ENCODE data around the gene IL26.

Gene IL26, protein sequence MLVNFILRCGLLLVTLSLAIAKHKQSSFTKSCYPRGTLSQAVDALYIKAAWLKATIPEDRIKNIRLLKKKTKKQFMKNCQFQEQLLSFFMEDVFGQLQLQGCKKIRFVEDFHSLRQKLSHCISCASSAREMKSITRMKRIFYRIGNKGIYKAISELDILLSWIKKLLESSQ

DNA sequence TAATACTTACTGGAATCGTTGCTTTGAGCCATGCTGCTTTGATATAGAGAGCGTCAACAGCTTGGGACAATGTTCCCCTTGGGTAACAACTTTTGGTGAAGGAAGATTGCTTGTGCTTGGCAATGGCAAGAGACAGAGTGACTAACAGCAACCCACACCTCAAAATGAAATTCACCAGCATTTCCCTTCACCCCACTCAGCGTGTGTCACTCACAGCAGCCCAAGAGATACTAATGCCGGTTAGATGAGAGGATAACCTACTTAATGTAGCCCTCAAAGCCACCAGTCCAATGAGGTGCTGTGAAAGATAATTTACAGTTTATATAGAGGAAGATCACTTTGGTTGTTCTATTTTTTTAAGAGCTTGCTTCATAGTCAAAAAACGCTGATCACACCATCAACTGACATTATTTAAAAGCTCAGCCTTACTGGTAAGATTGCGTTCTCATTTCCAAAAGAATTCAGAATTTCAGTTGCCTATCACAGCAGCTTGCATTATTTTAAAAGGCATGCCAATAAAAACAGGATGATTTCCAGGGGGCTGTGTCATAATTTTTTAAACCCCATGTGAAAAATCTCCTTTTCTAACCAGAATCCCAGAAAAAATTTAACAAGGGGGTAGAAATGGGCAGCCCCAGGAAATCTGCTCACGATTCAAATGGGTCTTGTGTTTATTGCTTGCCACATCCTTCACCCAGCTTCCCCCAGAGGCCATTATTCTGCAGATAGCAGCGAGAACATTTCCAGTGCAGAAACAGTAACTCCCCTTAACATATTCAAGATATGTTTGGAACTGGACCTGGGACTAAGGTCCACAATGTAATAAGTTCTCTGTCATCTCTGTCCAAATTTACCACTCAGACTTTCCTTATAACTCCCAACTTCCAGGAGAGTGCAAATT lies at the start of gene IL26:
IL26 (minus strand) TSS at position 235 of the 901 bp plus-strand sequence; CDS start at position 181, 54 bp downstream.
- no peak for DNase-seq

DNA sequence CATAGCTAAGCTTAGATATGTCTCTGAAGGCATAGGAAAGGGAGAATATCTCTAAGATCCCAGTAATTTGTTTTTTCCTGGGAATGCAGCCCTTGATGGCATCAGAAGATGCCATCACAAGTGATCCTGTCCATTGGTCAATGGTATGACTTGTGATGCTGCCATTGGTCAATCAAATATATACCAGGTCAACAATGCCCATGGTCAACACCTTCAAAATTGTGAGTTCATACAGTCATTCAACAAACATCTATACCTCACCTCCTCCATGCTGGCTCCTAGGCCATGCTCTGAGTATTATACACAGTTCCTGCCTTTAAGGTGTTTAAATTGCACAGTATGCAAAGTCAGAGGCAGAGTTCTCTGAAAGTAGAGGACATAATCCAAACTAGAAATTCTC lies 47.1 kb upstream of the IL26 start:
- DNase-seq: no peak

DNA sequence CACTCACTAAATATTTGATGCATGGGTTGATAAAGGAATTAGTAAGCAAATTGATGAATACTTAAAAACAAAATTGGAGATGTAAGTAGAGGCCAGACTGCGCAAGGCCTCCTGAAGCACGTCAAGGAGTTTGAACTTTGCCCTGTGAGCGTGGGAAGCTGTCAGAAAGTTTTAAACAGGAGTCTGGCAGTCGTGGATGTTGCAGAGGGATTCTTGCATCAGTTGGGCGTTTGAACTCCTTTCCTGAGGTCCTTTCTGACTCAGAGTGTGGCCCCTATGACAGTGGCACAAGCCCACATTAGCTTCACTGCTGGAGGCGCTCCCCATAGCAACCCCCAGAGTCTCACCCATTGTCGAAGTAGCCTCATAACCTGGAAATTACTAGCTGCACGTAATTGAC lies 45.7 kb upstream of the IL26 start:
- no peak for DNase-seq

DNA sequence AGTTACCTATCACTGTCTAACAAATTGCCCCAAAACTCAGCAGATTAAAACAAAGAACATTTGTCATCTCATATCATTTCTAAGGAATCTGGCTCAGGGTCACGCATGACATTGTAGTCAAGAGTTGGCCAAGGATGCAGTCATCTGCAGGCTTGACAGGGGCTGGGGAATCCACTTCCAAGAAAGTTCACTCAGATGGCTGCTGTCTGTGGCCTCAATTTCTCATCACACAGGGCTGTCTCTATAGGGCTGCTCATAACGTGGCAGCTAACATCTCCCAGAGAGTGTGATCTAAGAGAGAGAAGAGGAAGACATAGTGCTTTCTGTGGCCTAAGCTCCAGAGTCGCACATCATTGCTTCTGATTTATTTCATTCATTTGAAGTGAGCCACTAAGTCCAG lies 44.7 kb upstream of the IL26 start:
- no peak for DNase-seq

DNA sequence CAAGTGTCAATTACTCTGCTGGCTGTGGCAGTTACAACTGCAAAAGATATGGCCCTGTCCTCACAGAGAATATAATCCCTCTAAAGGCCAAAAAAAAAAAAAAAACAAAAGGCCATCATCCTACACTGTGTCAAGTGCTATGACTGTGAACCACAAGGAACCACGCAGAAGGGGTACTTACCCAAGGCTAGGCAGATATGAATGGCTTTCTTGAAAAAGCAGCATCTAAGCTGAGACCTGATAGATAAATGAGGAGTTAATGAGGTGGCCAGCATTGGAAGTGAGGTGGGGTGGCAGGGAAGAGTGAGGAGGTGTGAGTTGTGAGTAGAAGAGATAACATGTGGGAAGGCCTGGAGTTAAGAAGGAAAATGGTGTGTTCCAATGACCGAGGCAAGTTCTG lies 44.2 kb upstream of the IL26 start:
- no peak for DNase-seq

DNA sequence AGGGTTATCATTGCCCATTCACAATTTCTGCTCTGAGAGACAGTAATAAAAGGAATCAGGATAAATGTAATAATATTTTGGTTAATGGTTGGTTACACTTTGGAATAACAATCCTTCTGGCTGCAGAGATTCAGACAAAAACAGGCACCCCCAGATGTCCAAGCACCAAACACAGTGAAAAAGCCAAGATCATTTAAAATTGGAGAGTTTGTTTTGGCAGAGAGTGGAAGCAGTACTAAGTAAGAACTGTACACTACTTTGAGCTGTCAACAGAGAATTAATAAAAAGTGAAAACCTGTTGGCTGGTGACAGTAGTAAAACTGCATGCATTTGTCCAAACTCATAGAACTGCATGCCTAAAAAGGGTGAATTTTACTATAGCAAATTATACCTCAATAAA lies 43.4 kb upstream of the IL26 start:
- no peak for DNase-seq

DNA sequence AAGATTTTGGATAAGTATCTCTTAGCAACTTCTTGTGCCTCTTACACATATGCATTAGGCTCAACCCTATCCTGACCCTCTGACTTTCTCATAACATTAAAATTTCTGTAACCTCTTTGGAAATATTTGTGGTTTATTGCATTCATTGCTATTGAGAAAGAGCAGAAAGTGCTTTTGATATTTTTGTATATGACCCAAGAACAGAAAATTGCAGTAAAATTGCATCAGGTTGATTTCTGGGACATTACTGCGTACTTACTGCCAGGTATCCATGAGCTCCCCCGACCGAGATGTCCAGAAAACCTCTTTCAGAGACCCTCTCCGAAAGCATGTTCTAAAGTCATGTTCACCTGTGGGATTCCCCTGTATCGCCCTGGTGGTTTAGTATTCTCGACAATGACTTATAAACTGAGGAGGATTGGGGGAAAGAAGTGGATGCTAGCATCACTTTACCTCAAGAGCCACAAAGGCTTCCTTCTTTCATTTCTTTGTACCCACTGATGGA lies 42.3 kb upstream of the IL26 start:
- no peak for DNase-seq

DNA sequence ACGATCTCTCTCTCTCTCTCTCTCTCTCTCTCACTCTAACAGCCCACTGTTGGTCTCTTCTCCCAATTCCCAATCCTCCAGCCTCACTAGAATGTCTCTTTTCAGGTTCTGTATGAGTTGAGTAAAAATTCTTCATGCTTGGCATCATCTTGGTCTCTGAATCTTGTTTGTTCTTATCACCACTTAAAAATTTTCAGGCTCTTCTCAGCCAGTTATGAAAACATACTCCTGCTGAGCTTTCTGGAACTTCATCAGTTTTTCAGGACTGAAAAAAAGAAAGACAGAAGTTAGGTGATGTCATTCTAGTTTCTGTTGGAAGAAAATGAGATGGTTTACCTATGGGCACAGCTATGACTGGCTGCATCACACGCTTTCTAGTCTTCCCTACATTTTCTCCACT lies 39.2 kb upstream of the IL26 start:
- DNase-seq: no peak

DNA sequence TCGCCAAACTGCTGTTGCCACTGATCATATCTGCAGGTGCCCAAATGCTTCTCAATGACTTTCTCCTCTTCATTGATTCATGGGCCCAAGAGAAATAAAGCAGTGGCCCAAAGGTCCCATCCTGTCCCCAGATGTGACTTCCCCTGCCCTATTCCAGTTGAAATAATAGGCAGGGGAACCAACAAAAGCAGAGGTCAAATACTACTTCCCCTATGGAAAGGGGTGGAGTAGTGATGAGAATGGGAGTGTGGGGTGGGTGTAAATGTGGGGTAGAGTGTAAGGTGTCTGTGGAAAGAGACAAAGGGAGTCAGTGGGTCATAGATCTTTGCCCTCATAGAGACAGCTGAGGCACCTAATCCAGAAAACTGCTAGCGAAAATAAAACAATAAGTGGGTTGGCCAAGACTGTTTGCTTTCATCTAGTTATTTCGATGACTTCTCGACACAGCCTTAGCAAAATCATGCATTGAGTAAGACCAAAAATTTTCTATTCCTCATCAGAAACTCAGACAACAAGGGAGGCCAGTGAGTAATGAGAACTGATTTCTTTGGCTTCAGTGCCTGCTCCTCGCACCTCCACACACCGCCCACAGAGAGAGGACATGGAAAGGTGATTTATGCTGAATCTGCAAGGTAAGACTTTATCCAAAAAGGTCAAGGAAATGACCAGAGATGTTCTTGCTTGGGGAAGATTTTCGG lies 38.7 kb upstream of the IL26 start:
- no peak for DNase-seq

DNA sequence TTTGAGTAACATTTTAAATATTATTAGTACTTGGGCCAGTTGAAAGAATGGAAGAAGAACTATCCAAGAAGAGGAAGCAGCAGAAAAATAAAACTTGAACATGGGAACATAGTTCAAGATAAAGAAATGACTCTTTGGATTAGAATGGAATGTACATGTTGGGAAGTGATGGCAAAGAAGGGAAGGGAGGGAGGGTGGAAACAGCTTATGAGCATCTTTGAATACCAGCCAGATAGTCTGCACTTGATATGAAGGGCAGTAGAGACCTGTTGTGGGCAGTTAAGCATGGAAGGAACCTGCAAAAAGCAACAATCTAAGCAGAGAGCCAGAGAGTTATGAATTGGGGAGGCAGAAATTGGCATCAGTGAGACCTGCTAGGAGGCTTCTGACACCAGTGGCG lies 37.8 kb upstream of the IL26 start:
- DNase-seq: no peak

DNA sequence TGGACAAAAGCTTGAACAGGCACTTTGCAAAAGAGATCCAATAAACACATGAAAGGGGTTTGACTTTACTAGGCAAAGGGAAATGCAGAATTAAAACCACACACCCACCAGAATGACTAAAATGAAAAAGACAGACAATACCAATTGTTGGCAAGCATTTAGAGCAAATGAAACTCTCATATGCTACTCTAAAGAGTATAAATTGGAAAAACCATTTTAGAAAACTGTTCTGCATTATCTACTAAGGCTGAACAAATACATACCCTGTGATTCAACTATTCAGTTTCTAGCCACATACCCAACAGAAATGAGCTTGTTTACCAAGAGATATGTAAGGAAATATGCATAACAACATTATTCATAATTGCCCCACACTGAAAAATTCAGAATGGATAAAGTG lies 36.3 kb upstream of the IL26 start:
- DNase-seq: no peak

DNA sequence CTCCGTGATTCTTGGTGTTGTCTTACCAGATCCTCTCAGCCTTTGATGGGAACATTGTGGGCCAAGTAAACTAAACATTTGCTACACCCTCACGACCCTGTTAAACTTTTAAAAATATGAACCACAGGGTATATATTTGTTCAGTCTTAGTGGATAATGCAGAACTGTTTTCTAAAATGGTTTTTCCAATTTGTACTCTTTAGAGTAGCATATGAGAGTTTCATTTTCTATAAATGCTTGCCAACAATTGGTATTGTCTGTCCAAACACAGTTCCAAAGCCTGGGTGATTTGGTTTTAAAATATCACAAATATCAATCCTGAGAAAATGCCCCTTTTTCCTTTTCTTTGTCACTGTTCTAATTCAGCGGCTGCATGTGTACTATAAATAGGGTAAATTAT lies 34.5 kb upstream of the IL26 start:
- DNase-seq: no peak

DNA sequence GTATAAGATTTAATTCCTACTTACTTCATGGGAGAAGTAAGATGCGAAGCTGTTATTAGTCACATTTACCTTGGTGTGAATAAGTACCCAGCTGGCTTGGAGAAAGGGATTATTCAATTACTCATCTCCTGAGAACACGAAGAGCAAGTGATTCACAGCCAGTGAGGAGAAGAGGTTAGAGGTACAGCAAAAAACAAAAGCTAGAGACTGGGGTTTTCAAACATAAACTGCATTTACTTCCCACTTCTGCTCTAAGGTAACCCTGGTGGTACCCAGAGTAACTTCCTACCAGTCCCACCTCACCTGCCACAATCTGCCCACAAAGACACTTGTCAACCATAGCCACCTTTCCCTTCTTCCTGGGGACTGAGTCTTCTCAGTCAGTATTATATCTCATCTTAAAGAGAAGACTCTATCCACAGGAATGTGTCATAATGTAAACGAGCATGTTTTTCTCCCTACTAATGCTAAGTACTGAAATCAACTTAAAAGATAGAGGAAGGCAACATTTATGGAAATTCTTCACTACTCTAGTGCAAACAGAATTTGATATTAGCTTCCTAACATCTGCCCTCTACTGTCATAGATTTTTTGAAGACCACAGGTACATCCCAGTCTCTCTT lies 33.8 kb upstream of the IL26 start:
- DNase-seq: no peak

DNA sequence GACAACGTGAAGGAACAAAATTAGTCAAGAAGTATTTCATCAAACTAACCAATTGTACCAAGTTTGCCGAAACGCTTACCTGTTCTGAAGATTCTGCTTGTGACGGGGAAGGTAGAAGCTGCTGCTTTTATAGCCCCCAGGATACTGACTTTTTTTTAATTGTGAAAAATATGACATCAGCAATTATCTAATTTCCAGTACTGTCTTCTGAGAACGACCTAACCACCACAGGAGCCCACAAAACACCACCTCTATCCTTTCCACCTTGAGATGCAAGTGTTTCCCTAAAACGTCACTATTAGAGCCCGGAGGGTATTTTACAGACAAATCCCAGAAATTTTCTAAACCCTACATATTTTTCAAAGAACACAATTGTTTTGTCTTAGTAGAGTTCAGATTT lies 27.9 kb upstream of the IL26 start, which contains the start of gene IL22:
IL22 (minus strand) TSS at position 101 of the 400 bp plus-strand sequence. CDS start 156 bp downstream, outside the sequence.
- DNase-seq: no peak

DNA sequence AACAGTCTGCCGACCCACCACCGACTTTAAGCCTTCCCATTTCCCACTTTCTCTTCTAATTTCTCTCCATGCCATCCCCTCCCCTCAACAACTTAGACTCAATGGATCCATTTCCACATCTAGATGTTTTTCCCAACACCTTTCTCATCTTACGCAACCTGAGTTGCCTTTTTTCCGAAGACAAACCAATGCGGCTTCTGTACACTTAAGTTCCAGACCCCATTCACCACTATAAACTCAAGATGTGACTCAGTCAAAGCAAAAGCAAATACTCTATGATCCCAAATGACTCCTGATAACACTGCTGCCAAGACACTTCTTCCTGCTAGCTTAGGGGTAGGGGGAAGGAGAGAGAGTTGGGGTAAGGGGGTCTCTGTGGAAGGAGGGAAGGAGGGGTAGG lies 26.5 kb upstream of the IL26 start:
- DNase-seq: no peak

DNA sequence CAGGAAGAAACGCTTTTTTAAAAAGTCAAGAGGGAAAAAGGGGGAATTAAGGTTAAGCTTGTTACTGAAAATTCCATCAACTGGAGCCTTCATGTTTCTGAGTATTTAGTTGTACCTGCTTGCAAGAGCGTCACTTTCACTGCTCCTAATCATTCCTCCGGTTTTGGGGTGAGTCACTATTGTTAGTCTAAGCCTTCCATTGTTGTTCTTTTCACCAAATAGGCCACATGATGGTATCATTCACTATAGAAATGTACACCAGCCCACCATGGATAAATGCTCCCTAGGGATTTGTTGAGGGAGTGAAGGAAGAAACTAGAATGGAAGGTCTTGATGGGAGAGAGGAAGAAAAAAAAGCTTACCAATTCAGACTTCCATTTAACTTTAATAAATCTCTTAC lies 24.8 kb upstream of the IL26 start:
- no peak for DNase-seq

DNA sequence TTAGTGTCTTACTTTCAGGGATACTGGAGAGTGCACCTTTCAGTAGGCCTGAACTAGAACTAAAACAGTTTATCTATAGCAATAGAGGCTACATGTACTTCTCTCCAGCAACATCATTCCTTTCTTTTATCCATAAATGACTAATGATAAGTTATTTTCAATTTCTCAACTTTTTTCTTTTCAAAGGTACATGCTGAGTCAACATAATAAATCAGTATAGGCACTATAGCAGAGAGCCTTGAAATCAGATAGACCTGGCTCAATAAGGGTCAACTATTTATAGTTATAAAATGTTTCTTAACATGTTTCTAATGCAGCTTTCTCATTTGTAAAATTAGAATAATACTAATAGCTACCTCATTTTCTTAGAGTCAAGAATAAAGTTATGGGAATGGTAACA lies 22.2 kb upstream of the IL26 start:
- no peak for DNase-seq

DNA sequence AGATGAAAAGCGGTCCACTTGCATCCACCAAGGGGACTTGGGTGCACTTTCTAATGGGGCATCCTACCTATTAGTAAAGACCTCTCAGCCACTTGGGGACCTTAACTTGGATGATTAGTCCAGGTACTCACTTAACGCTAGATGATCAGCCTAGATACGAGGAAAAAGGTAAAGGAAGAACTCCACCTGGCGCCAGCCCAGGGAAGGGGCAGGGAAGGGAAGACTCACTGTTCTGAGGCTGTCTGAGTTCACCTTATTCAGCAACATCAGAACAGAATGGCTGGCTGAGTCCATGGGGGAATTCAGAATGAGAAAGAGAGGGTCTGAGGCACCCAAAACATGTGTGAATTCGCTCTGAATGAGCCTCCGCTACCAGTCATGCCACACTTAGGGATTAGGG lies 20.7 kb upstream of the IL26 start:
- DNase-seq: no peak

DNA sequence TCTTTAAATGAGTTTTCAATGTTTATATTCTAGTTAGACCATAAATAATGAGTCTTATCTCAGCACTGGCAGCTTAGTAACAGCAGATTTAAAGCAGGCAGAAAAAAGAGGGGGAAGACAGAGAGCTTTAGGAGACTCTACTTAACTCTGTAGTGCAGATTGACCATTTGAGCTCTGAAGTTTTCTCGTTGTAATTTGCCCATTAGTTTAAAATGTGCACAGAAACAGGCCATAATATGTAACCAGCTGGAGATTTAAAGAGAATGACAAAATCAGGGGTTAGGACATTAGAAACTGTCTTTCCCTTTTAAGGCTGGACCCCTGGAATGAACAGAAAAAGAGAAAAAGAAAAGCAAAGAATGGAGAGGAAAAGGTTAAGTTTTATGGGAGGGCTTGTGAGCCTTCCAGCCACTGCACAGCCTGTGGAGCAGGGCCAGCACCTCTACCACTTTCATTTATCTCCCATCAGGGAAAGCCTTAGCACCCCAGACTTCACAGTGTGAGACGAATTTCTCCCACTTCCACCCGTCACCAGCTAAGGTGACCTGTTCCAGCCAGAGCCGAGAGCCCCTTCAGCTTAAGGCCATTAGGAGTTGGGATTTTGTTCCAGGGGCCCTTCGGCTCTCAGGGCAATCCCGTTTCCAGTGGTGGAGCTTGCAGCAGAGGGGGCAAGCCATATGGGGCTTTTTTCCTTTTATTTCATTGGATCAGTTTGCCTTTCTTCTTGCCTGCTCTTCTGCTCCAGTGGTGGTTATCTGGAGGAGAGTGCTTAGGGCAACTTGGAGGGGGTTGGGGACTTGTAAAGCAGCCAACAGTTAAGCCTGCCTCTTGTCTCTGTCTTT lies 19.8 kb upstream of the IL26 start:
- no peak for DNase-seq

DNA sequence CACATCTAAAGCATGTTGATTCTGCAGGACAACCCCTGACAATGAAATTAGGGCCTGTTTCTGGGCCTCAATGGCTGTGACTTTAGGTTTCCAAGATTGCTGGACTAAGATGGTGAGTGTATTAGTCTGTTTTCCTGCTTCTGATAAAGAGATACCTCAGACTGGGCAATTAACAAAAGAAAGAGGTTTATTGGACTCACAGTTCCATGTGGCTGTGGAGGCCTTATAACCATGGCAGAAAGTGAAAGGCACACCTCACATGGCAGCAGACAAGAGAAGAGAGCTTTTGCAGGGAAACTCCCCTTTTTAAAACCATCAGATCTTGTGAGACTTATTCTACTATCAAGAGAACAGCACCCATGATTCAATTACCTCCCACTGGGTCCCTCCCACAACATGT lies 17.2 kb upstream of the IL26 start:
- no peak for DNase-seq

DNA sequence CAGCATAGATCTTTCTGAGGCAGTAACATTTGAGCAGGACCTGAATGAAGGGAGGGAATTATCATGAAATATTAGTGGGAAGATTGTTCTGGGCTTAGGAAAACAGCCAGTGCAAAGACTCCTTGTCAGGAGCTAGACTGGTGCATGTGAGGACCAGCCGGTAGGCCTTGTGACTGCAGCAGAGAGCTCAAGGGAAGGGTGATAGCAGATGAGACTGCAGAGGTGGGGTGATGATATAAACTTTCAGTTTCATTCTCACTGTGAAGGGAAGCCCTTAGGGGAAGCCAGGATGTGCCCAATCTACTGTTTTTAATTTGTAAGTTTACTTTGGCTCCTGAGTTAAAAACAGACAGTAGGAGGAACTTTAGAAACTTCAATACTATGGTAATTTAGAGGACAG lies 15.4 kb upstream of the IL26 start:
- no peak for DNase-seq

DNA sequence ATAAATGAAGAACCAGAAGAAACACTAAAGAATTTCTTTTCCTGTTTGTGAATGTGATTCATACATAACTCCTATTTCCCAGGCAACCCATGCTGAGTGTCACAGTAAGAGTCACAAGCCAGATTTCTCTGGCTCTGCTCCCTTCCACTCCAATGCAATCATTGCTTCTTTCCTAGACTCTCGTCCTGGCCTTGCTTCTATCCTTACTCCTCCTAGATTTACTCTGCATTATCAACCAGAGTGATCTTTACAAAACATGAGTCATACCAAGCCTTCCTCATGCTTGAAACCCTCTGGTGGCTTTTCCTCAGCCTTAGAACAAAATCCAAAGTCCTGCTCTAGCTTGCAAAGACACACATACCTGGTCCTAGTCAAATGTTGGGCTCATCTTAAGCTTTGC lies 14.5 kb upstream of the IL26 start:
- no peak for DNase-seq

Data from NCI-H1105 treated with DMSO at 0.1 percent for 48 hours (cell line).